Stimulated activated memory B cell treated with anti-CD40 and anti-IgM and Interleukin-4, amounts not matched to agents 10 μg/mL and 1 μg/mL and 100 μg/mL, for 72 hours (primary cell): ENCODE measurements around the gene PLCB3.
"Not testable (repeated sequence)": the region's sequence is repeated elsewhere in the genome, so short reads cannot be mapped to it uniquely, and the experiment has no call there.

Experiments used
- ATAC-seq: fragments of 150-1000 bp; cut with Tn5 transposase; 2 replicates; pipeline ENCODE4 v1.10.0; 2021
- H3K27ac Mint-ChIP-seq: one replicate; pipeline ENCODE4 v1.8.0; 2022; ENCODE audit warnings: mild to moderate bottlenecking, mixed read lengths
- H3K27me3 Mint-ChIP-seq: one replicate; pipeline ENCODE4 v1.8.0; 2022; ENCODE audit warnings: mixed read lengths
- H3K36me3 Mint-ChIP-seq: one replicate; pipeline ENCODE4 v1.8.0; 2022; ENCODE audit warnings: mixed read lengths
- H3K4me1 Mint-ChIP-seq: one replicate; pipeline ENCODE4 v1.8.0; 2022; ENCODE audit warnings: mixed read lengths
- H3K4me3 Mint-ChIP-seq: one replicate; pipeline ENCODE4 v1.8.0; 2022; ENCODE audit warnings: mild to moderate bottlenecking, moderate library complexity, mixed read lengths
- H3K9me3 Mint-ChIP-seq: one replicate; pipeline ENCODE4 v1.8.0; 2022; ENCODE audit warnings: mixed read lengths

The PLCB3 gene

GRCh38 chr11:64315667-64316526 lies 64.6 kb downstream of the PLCB3 start:
- H3K27me3 Mint-ChIP-seq, H3K9me3 Mint-ChIP-seq, ATAC-seq: not testable (repeated sequence)
- Mint-ChIP-seq H3K36me3 (peaks cover 31% of the 10 kb centered on the region), H3K27ac (peak overlapping the region; percentile 99), H3K4me1 (peaks cover 44% of the 10 kb centered on the region), H3K4me3 (peak overlapping the region; percentile 91)

- Mint-ChIP-seq H3K4me1 (peaks cover 44% of the 10 kb centered on the region), H3K27me3 (no peaks in the 10 kb centered on the region), H3K9me3 (no peaks in the 10 kb centered on the region), H3K36me3 (peaks cover 40% of the 10 kb centered on the region), H3K27ac (peak overlapping the region; percentile 99), H3K4me3 (peak overlapping the region; percentile 91)
- peak; percentile 3 for ATAC-seq
Measured at GRCh38 chr11:64316672-64317324, 65.5 kb downstream of the PLCB3 start.

- H3K4me1 Mint-ChIP-seq = peaks cover 42% of the 10 kb centered on the region
- no peaks in the 10 kb centered on the region for H3K27me3 Mint-ChIP-seq
- peak within 1 kb of the TSS; percentile 91 for H3K4me3 Mint-ChIP-seq
- H3K9me3 Mint-ChIP-seq = no peaks in the 10 kb centered on the region
- H3K36me3 Mint-ChIP-seq = peaks cover 45% of the 10 kb centered on the region
- H3K27ac Mint-ChIP-seq = peak within 1 kb of the TSS; percentile 99
- ATAC-seq = peak; percentile 88
Measured at GRCh38 chr11:64317325-64317960, 66.1 kb downstream of the PLCB3 start, which contains the start of gene TRMT112. TRMT112 (minus strand) TSS chr11:64317559; CDS start chr11:64317526, 33 bp downstream.

- peak; percentile 91 for ATAC-seq
- H3K36me3 Mint-ChIP-seq = peaks cover 38% of the 10 kb centered on the region
- H3K4me3 Mint-ChIP-seq = peak within 1 kb of the TSS; percentile 91
- no peaks in the 10 kb centered on the region for H3K9me3 Mint-ChIP-seq
- H3K27ac Mint-ChIP-seq = peak within 1 kb of the TSS; percentile 99
- peaks cover 34% of the 10 kb centered on the region for H3K4me1 Mint-ChIP-seq
- H3K27me3 Mint-ChIP-seq = no peaks in the 10 kb centered on the region
Measured at GRCh38 chr11:64317961-64318765, 66.8 kb downstream of the PLCB3 start, which contains the start of gene PRDX5. PRDX5 (plus strand) TSS chr11:64318121; CDS start chr11:64318216, 95 bp downstream.
